ENCODE measurements around the gene AFAP1.

DNA sequence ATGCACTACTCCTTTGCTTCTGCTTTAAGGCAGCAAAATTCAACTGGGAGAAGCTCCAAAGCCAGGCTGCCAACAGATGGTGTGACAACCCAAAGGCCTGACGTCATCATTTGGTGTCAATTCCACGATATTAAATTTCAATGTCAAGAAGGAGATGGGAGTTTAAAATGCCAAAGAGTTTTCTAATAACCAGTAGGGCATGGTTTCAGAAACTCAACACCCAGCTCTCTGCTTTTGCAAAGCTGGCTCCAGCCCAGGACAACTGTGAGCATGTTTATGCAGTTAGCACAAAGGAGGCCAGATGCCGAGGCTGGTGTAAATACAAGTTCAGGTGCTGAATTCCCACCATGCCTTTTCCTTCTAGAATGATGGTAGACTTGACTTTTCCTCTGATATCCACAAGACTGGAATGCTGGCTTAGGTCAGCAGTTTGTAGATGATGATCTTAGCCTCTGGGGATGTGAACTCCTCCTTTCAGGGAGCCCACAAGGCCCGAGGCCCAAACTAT, 67.3 kb downstream of the AFAP1 start:
- TF ChIP-seq, protein P1, sequence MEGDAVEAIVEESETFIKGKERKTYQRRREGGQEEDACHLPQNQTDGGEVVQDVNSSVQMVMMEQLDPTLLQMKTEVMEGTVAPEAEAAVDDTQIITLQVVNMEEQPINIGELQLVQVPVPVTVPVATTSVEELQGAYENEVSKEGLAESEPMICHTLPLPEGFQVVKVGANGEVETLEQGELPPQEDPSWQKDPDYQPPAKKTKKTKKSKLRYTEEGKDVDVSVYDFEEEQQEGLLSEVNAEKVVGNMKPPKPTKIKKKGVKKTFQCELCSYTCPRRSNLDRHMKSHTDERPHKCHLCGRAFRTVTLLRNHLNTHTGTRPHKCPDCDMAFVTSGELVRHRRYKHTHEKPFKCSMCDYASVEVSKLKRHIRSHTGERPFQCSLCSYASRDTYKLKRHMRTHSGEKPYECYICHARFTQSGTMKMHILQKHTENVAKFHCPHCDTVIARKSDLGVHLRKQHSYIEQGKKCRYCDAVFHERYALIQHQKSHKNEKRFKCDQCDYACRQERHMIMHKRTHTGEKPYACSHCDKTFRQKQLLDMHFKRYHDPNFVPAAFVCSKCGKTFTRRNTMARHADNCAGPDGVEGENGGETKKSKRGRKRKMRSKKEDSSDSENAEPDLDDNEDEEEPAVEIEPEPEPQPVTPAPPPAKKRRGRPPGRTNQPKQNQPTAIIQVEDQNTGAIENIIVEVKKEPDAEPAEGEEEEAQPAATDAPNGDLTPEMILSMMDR (optimal IDR thresholded peaks at IDR 0.05 in 1 of 3, IDR thresholded peaks at IDR 0.05 in 1 of 3, conservative IDR thresholded peaks at IDR 0.05 in 1 of 3; ENCODE audit: extremely low read depth in 1 of 3, insufficient read depth in 2 of 3, low read length in 3 of 3) = no peak
- no peak for TF ChIP-seq EZH2 (IDR thresholded peaks at IDR 0.05; ENCODE audit: low read length)
